ENCODE data around the gene TMEM151B.
A peak's percentile ranks its signal among the peaks of the same experiment; 100 is the strongest.

TMEM151B gene

DNA sequence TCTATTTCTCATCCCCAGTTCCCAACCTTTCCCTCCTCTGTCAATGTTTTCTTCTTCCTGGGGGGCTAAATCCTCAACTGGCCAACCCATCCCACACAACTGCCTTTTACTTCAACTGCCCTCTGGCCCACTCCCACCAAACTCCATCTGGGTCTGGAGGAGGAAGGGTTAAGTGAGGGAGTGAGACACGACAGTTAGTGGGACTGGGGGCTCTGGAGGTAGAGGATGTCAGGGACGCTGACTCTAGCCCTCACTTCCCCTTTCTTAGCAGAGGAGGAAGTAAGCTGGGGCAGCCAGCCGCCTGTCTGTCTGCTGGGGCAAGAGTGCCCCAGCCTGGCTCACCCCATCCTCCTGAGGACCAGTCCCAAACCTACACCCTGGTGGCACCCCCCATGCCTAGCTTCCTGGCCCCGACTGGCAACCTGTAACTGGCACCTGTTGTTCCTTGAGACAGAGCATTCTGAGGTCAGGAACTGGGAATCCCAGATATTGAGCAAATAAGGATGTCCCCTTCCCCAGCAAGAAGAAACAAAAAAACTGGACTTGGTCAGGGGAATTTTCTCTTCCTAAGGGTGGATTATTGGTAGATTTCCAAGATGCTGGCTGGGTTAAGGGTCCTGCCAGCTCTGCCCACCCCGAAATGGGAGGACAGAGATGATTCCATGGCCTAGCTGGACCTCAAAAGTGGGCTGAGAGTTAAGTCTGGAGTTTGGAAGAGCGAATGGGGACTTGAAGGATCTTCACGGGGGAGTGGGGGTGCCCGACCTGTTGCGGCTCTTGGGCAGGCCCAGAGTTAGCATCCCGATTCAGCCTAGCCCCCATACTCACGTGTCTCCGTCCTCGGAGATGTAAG lies 5.9 kb upstream of the TMEM151B start:
- no peak for DNase-seq (ENCODE audit: low read depth)

DNA sequence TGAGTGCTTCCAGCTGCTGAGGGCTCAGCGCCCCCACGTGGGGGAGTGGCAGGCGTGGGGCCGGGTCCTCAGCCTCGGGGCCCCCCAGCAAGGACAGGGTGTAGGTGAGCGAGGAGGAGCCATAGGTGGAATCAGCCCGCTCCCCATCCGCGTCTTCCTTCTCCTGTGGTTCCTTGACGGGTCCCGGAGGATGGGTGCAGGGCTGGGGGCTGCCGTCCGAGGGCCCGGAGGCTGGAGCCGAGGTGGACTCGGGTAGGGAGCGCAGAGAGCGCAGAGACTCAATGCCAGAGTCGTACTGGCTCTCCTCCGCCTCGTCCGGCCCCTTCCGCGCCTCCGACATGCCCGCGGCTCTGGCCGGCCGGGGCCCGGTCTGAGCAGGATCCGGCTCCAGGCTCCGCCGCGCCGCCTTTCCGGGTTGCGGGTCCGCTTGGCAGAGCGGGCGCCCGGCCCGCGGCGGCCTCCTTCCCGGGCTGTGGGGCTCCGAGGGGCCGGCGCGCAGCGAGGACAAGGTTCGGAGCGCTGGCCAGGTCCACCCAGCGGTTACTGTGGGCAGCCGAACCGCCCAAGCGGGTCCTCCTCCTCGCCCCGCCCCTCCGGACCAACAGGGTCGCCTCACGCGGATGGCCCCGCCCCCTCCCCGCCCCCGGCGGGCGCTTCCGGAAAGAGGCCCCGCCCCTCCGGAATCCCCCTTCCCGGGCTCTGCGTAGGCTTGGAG lies 5.1 kb upstream of the TMEM151B start, which contains the start of gene NFKBIE:
TSS of gene NFKBIE (minus strand) at position 545 of the 715 bp plus-strand sequence. CDS start at position 340, 205 bp downstream.
- DNase-seq (ENCODE audit: low read depth) = peak; percentile 93

DNA sequence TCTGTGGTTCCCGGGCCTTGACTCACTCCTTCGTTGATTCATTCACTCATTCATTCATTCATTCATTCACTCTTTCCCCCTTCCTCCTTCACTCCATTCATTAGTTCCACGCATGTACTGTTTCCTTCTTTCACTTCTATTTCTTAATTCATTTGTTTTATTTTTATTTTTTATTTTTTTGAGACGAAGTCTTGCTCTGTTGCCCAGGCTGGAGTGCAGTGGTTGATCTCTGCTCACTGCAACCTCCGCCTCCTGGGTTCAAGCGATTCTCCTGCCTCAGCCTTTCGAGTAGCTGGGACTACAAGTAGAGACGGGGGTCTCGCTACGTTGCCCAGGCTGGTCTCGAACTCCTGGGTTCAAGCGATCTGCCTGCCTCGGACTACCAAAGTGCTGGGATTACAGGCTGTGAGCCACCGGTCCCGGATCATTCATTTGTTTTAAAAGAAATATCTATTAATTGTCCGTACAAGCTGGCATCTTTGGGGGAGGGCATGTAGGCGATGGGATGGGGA lies 4.5 kb upstream of the TMEM151B start:
- no peak for DNase-seq (ENCODE audit: low read depth)

DNA sequence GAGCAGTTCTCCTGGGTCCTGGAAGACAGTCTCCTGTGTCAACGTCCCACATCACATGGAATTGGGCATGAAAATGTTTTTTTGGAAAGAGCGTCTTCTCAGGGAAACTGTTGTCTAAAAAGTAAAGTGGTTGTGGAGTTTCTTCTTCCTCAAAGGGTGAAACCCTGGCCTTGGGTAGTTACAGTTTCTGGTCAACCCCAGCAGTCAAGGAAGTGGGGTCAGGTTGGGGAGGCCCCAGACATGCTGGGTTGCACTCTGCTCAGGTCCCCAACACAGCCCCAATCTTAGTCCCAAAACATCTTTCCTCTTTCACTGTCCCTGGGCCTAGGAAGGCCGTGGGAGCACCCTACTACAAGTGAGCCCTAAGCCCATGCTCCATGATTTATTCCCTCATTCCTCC lies 3.9 kb upstream of the TMEM151B start:
- no peak for DNase-seq (ENCODE audit: low read depth)

DNA sequence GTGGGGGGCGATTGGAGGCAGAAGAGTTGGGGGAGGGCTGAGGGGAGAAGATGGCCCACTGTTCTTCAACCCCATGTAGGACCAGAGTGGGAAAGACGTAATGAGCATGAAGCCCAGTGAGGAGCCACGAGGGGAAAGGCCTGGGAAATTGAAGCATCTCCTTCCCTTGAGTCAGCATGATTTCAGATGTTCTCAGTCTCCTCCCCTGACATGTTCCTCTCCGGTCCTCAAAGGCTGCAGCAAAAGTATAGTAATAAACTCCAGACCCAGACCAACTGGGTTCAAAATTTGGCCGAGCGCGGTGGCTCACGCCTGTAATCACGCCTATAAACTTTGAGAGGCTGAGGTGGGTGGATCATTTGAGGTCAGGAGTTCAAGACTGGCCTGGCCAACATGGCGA lies 3.0 kb upstream of the TMEM151B start:
- no peak for DNase-seq (ENCODE audit: low read depth)

DNA sequence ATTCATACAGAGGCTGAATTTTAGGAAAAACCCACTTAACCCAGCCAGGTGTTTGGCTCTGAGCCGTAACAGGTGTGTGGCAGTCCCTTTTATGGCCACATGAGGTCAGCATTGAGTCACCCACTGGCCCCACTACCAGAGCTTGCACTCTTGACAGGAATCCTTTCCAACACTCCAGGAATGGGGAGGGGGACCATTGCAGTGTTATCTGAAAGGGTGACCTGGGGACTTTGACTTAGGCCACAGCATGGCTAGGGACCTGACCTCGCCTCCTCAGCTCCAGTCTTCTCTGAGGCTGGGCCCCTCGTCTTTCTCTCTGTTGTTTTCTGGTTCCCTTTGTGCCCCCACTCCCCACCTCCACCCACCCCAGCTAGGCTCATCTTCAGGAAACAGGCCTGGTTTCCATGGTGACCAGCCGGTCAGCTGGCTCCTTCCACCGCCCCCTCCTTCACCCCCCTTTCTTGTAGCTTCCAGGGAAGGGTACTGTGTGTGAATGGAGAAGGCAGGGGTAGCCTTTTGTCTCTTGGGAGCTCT lies 2.1 kb upstream of the TMEM151B start:
- DNase-seq (ENCODE audit: low read depth) = peak; percentile 39

DNA sequence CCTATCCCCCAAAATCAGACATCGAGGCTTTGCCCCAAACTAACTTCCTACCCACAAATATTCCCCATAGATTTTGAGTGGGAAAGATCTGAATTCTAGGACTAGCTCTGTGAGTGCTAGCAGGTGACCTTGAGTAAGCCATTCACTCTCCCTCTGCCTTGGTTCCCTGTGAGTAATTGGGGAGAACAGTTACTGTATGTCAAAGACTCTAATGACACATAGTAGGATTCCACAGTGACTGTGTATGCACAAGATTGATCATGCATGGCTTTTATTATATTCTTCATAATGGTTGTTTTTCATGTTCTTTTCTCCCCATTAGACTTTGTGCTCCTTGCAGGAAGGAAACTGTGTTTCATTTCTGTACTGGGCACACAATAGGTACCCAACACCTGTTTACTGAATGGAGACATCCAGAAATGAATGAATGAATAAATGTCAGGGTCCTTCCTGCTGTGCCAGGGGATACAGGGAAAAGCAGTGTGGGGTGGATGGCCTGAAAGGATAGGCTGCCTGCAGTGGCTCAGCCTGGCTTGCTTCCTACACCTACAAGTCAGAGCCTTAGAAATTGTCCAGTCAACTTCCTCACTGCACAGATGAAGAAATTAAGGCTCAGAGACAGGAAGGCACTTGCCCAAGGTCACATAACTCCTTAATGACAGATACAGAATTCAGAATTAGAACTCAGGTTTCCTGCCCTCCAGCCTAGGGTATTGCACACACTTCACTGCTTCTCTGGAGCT lies 901 bp upstream of the TMEM151B start:
- no peak for DNase-seq (ENCODE audit: low read depth)

DNA sequence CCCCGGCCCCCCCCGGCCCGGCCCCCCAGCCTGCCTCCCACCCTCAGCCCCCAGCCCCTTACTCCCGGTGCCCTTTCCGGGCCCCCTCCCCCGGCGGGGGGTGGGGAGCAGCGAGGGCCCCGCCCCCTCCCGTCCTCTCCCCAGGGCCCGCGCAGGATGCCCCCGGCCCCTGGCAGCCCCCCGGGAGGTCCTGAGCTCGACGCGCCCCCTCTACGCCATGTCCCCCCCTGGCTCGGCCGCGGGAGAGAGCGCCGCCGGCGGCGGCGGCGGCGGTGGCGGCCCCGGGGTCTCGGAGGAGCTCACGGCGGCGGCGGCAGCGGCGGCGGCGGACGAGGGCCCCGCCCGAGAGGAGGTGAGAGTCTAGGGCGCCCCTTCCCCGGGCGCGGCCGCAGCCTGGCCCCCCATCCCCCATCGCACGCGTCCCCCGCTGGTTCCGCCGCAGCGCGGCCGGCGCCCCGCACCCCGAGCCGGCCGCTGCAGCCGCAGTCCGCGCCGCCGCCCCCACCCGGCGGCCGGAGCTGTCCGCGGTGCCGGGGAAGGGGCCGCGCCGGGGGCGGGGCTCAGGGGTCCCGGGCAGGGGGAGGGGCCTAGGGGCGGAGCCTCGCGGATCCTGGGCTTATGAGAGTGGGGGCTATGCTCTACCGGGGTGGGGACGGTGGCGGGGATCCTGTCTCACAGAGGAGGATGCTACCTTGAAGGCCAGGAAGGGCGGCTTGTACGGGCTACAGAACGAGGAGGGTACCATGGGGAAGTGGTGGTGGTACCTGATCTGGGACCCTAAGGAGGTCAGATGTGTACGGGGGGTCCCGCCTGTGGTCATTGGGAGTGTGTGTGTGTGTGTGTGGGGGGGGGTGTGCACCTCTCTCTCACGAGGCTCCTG lies 516 bp downstream of the TMEM151B start:
- DNase-seq (ENCODE audit: low read depth) = no peak

DNA sequence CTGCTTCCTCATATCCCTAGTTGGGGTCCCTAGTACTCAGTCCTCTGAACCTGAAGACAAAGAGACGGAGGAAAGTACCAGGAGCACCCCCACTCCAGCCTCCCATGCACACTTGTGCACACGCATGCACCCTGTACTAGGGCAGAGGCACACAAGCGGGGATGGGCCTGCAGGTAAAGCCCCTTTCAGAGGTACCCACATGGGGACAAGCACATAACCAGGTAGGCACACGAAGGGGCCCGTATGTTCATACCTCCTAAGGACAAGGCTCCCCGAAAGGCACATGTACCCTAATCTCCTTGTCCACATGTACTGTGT lies 1.1 kb downstream of the TMEM151B start:
- DNase-seq (ENCODE audit: low read depth) = no peak

DNA sequence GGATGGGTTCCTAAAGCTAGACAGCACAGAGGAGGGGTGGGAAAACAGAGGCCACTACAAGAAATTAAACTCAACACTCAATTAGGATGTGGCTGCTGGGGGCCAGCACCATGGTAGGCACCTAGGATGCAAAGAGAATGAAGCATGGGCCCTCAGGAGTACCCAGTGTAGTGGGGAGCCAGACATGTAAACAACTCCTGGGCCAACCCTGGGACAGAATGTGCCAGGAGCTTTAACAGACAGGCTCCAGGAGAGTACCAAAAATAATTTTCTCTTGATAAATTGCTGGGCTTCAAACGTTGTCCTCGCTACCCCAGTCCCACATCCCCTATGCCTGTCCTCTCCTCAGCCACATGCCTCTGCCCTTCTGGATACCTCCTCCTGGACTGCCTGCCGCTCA lies 1.7 kb downstream of the TMEM151B start:
- no peak for DNase-seq (ENCODE audit: low read depth)

DNA sequence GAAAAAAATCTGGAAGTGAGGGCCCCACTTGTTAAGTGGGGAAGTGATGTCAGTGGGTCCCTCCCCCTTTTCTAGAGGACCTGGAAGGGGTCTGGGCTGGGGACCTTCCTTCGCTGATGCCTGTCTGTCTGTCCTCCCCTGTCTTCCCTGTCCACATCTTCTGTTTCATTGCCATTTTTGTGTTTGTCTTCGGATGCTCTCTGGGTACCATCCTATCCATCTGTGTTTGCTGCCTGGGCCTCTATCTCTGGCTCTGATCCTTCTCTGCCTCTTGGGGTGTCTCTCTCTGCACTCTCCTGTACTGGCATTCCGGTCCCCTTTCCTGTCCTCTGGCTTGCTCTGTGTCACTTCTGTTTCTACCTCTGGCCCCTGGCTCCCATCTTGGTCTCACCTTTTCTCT lies 2.3 kb downstream of the TMEM151B start:
- no peak for DNase-seq (ENCODE audit: low read depth)

DNA sequence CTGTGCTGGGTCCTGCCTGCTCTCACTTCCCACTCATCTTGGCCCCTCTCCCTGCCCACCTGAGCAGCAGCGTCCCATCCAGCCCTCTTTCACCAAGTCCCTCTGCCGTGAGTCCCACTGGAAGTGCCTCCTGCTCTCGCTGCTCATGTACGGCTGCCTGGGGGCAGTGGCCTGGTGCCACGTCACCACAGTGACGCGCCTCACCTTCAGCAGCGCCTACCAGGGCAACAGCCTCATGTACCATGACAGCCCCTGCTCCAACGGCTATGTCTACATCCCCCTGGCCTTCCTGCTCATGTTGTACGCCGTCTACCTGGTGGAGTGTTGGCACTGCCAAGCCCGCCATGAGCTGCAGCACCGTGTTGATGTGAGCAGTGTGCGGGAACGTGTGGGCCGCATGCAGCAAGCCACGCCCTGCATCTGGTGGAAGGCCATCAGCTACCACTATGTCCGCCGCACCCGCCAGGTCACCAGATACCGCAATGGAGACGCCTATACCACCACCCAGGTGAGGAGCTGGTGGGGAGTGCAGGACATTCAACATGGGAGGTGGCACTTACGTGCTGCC lies 2.8 kb downstream of the TMEM151B start:
- DNase-seq (ENCODE audit: low read depth) = no peak

DNA sequence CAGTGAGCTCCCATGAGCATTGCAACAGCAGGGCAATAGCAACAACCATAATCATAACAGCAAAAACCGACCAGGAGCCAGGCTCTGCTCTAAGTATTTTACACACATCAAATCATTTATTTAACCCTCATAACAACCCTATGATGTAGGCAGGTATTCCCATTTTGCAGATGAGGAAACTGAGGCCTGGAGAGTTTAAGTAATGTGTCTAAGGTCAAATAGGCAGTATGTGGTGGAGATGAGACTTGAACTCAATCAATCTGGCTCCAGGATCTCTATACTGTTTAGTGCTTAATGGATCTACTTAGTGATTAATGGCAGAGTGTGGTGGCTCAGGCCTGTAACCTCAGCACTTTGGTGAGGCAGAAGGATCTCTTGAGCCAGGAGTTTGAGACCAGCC lies 3.4 kb downstream of the TMEM151B start:
- no peak for DNase-seq (ENCODE audit: low read depth)

DNA sequence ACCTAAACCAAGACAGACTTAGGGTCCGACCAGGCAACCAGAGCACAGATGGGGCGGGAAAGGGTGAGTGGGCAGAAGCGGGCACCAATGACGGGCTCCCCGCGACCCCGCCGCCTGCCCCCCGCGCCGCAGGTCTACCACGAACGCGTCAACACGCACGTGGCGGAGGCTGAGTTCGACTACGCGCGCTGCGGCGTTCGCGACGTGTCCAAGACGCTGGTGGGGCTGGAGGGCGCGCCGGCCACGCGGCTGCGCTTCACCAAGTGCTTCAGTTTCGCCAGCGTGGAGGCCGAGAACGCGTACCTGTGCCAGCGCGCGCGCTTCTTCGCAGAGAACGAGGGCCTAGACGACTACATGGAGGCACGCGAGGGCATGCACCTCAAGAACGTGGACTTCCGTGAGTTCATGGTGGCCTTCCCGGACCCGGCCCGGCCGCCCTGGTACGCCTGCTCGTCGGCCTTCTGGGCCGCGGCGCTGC lies 5.1 kb downstream of the TMEM151B start:
- no peak for DNase-seq (ENCODE audit: low read depth)

DNA sequence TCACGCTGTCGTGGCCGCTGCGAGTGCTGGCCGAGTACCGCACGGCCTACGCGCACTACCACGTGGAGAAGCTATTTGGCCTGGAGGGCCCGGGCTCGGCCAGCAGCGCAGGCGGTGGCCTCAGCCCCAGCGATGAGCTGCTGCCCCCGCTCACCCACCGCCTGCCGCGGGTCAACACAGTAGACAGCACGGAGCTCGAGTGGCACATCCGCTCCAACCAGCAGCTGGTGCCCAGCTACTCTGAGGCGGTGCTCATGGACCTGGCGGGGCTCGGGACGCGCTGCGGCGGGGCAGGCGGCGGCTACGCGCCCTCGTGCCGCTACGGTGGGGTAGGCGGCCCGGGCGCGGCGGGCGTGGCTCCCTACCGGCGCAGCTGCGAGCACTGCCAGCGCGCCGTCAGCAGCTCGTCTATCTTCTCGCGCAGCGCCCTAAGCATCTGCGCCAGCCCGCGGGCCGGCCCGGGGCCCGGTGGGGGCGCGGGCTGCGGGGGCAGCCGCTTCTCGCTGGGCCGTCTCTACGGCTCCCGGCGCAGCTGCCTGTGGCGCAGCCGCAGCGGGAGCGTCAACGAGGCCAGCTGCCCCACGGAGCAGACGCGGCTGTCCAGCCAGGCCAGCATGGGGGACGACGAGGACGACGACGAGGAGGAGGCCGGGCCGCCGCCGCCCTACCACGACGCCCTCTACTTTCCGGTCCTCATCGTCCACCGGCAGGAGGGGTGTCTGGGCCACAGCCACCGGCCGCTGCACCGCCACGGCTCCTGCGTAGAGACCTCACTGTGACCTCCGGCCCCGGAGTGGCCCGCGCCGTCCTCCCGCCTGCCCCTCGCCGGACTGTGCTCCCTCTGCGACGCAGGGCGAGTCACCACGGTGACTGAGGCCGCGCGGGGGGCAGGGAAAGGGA lies 5.7 kb downstream of the TMEM151B start:
- no peak for DNase-seq (ENCODE audit: low read depth)

DNA sequence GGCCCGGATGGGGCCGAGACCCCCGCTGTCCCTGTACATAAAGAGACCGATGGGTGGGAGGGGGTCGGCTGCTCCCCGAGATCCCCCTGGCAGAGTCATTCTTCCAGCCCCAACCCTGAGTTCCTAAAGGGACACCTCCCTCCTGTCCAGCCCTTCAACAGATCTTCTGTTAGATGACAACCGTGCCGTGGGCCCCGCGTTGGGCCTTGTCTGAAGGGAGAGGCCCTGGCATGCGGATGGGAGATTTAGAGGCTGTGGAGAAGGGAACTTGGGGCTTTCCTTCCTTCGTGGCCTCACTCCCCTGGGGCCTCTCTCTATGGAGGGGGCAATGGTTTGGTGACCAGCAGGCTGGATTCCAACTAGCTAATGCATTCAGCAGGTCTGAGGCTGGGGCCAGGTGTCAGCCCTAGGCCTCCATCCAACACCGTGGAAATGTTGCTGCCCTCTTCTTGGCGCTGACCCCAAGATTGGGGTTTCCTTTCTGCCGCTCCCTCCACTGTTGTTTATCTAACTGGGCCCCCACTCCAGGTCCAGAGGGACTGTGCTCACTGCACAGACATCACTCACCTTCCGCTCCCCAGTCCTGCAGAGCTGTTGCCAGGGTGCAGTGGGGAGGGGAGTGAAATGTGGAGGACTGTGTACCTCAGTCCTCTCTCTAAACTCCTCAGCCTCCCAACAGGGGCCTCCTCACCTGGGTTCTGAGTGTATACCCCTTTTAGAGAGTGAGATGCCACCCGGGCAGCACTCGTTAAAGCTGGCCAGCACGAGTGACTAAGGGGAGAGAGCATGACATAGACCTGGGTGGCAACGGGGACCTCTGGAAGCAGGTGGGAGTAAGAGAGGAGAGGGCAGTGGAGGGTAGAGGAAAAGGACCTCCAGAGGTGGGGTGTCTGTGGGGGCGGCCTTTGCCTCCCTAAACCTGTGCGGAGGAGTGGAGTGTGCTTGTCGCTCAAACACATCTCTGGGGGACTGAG lies 6.7 kb downstream of the TMEM151B start:
- no peak for DNase-seq (ENCODE audit: low read depth)

DNA sequence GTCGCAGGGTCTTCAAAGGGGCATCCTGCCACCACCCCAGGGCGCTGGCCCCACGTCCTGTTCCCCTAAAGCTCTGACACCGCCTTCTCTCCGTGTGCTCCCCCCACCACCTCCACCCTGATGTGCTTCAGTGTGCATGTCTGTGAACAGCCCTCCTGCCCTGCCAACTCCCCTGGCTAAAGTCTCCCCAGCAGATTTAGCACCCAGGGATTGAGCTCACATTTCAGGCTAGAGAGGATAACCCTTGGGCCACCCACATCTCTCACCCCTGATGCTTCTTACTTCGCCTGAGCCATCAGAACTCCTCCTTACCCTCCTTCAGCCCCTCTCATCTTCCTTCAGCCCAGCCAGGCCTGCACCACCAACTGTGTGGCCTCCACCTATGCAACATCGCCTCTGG lies 7.5 kb downstream of the TMEM151B start:
- no peak for DNase-seq (ENCODE audit: low read depth)

DNA sequence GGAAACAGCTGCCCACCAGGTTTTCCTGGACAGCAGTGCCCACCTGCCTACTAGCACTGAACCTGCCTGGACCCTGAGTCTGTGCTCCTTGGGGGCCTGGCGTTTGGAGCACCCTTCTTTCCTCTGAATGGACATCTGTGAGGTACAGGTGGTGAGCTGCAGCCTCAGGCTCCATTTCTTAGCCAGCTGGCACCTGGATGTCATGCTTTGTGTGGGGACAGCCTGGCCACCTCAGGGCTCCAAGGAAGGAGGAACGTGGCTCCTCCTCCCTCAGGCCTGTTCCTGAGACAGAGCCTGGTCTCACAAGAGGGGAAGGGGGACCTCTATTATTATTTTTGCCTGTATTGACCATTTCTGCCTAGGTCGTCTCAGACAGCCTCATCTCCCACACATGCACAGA lies 8.1 kb downstream of the TMEM151B start:
- no peak for DNase-seq (ENCODE audit: low read depth)

Data from stimulated activated CD8-positive, alpha-beta memory T cell treated with anti-CD3 and anti-CD28 coated beads, Interleukin-12 subunit alpha, Interleukin-12 subunit beta, amount 100 ng/mL, for 1 hour (primary cell).